K562 (cell line): ENCODE data around the gene COQ7.

Source experiments
- CHD1 ChIP-seq: fragments of 200-600 bp; sonication (generic); IDR thresholded peaks from one replicate; pipeline ENCODE4 v1.6.1; 2012; ENCODE audit warnings: mild to moderate bottlenecking, moderate library complexity, low read length, inconsistent platforms
- ESRRA ChIP-seq: fragments of 450-650 bp; IDR thresholded peaks from 2 replicates; pipeline ENCODE4 v1.6.1; 2014; ENCODE audit warnings: low read depth, mild to moderate bottlenecking, moderate library complexity, borderline replicate concordance
- FOXA3 ChIP-seq, 2 experiments: fragments of 450-650 bp in 1 of 2; sonication (generic) in 1 of 2; formaldehyde crosslinking; IDR thresholded peaks in 1 of 2; conservative IDR thresholded peaks in 1 of 2; 2 replicates each; pipeline versions ENCODE4 v1.4.0 to v1.8.0; 2020 to 2022; ENCODE audit warnings: mild to moderate bottlenecking in 2 of 2, missing genetic modification reagents in 1 of 2
- GMEB1 ChIP-seq: fragments of 250-450 bp; sonication (Bioruptor Pico); IDR thresholded peaks from 2 replicates; pipeline ENCODE4 v1.4.0; 2020; ENCODE audit warnings: mild to moderate bottlenecking
- KAT8 ChIP-seq: fragments of 450-650 bp; IDR thresholded peaks from 2 replicates; pipeline ENCODE4 v1.6.1; 2016; ENCODE audit warnings: low read depth, mild to moderate bottlenecking
- MAFK ChIP-seq: IDR thresholded peaks from 2 replicates; pipeline ENCODE4 v1.6.1; 2011; ENCODE audit warnings: low read length, improper control_type of control experiment
- MEF2A ChIP-seq: IDR thresholded peaks from 2 replicates; pipeline ENCODE4 v1.6.1; 2011; ENCODE audit warnings: low read depth, mild to moderate bottlenecking, low read length, moderate library complexity; ENCODE audit not compliant: control insufficient read depth
- NR1H2 ChIP-seq: sonication (generic); formaldehyde crosslinking; IDR thresholded peaks from 2 replicates; pipeline ENCODE4 v1.4.0; 2020; ENCODE audit warnings: mild to moderate bottlenecking, missing genetic modification reagents
- NR2C2 ChIP-seq, 2 experiments: fragments of 200-800 bp in 1 of 2; sonication (Bioruptor generic) in 1 of 2; sonication (generic) in 1 of 2; formaldehyde crosslinking in 1 of 2; IDR thresholded peaks; 2 replicates each; pipeline versions ENCODE4 v1.6.1 to v1.8.0; 2016 to 2022; ENCODE audit warnings: mild to moderate bottlenecking in 1 of 2, missing compliant biosample characterization in 1 of 2, missing genetic modification characterization in 1 of 2, missing genetic modification reagents in 1 of 2
- TAF15 ChIP-seq: fragments of 200-400 bp; formaldehyde crosslinking; IDR thresholded peaks from 2 replicates; pipeline ENCODE4 v1.6.1; 2017; ENCODE audit warnings: mild to moderate bottlenecking, low read depth, low read length, moderate library complexity
- USF1 ChIP-seq: sonication (generic); formaldehyde crosslinking; IDR thresholded peaks from 2 replicates; pipeline ENCODE4 v1.9.0; 2022; ENCODE audit warnings: mild to moderate bottlenecking, missing genetic modification reagents
- XRCC5 ChIP-seq: fragments of 200-400 bp; formaldehyde crosslinking; IDR thresholded peaks from 2 replicates; pipeline ENCODE4 v1.6.1; 2017; ENCODE audit warnings: low read depth, mild to moderate bottlenecking, low read length
- YY1 ChIP-seq, 3 experiments: IDR thresholded peaks; 2 replicates each; pipeline ENCODE4 v1.6.1; 2011; ENCODE audit warnings: low read length in 2 of 3, mild to moderate bottlenecking in 2 of 3, moderate library complexity in 2 of 3, borderline replicate concordance in 1 of 3, control low read depth in 1 of 3, low read depth in 1 of 3; ENCODE audit not compliant: insufficient read depth in 3 of 3, insufficient replicate concordance in 2 of 3, control insufficient read depth in 1 of 3, insufficient read length in 1 of 3; ENCODE audit errors: extremely low read depth in 1 of 3
- TF ChIP-seq, protein P1 (sequence below), 3 experiments: IDR thresholded peaks in 2 of 3; conservative IDR thresholded peaks in 1 of 3; 2 replicates each; pipeline ENCODE4 v1.5.1; 2011 to 2012; ENCODE audit warnings: low read length in 3 of 3, mild to moderate bottlenecking in 3 of 3, control low read depth in 2 of 3, improper control_type of control experiment in 1 of 3, inconsistent platforms in 1 of 3, low read depth in 1 of 3, mixed read lengths in 1 of 3, moderate library complexity in 1 of 3; ENCODE audit not compliant: insufficient read depth in 2 of 3

DNA sequence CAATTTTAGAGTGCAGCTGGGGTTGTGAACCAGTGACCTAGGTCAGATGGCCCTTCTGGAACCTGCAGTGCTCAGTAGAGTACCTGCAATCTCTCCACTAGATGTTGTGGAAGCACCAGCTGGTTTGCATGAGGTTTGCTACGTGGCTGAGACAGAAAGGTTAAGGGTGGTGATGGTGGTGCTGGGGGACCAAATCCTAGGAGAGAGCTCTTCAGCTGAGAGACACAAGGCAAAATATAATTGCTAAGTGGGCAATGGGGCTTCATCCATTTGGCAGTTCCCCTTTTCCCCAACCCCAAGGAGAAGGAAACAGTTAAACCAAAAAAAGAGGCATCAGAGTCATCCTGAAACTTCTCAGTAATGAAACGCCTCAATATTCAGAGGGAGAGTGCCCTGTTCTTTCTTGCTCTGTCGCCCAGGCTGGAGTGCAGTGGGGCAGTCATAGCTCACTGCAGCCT is 60.3 kb downstream of the COQ7 start:
- TF ChIP-seq KAT8 (no peak), MEF2A (no peak), GMEB1 (CRISPR knock-in tag) (no peak), YY1 (IDR thresholded peaks at IDR 0.05; ENCODE audit: borderline replicate concordance in 1 of 3, control insufficient read depth in 1 of 3, extremely low read depth in 1 of 3, insufficient read depth in 3 of 3, insufficient read length in 1 of 3, insufficient replicate concordance in 2 of 3, low read depth in 1 of 3, low read length in 2 of 3) (no peak), USF1 (CRISPR knock-in tag) (no peak), MAFK (no peak), XRCC5 (no peak), CHD1 (no peak), ESRRA (no peak), NR1H2 (CRISPR knock-in tag) (no peak), TAF15 (no peak), FOXA3 (CRISPR knock-in tag; conservative IDR thresholded peaks at IDR 0.05 in 1 of 2, IDR thresholded peaks at IDR 0.05 in 1 of 2) (no peak), NR2C2 (CRISPR knock-in tag; IDR thresholded peaks at IDR 0.05) (no peak), NR2C2 (tag; IDR thresholded peaks at IDR 0.05) (no peak)
- TF ChIP-seq, protein P1, sequence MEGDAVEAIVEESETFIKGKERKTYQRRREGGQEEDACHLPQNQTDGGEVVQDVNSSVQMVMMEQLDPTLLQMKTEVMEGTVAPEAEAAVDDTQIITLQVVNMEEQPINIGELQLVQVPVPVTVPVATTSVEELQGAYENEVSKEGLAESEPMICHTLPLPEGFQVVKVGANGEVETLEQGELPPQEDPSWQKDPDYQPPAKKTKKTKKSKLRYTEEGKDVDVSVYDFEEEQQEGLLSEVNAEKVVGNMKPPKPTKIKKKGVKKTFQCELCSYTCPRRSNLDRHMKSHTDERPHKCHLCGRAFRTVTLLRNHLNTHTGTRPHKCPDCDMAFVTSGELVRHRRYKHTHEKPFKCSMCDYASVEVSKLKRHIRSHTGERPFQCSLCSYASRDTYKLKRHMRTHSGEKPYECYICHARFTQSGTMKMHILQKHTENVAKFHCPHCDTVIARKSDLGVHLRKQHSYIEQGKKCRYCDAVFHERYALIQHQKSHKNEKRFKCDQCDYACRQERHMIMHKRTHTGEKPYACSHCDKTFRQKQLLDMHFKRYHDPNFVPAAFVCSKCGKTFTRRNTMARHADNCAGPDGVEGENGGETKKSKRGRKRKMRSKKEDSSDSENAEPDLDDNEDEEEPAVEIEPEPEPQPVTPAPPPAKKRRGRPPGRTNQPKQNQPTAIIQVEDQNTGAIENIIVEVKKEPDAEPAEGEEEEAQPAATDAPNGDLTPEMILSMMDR (IDR thresholded peaks at IDR 0.05 in 2 of 3, conservative IDR thresholded peaks at IDR 0.05 in 1 of 3; ENCODE audit: insufficient read depth in 2 of 3, low read depth in 1 of 3, low read length in 3 of 3): no peak
